Esophagus muscularis mucosa (tissue), 4 donors: ENCODE measurements around the gene IQCK.

Source experiments
- CTCF ChIP-seq, 3 experiments: fragments of 200-600 bp in 2 of 3; fragments of 450-650 bp in 1 of 3; sonication (generic) in 2 of 3; IDR thresholded peaks; one replicate each; pipeline ENCODE4 v1.5.1; 2017 to 2019; ENCODE audit warnings: antibody characterized with exemption in 3 of 3, mild to moderate bottlenecking in 2 of 3, moderate library complexity in 1 of 3
- EP300 ChIP-seq: sonication (generic); formaldehyde crosslinking; IDR thresholded peaks from one replicate; pipeline ENCODE4 v1.6.1; 2017; ENCODE audit warnings: antibody characterized with exemption
- POLR2A ChIP-seq: fragments of 450-650 bp; IDR thresholded peaks from one replicate; pipeline ENCODE4 v1.6.1; 2017; ENCODE audit warnings: antibody characterized with exemption, moderate library complexity, mild to moderate bottlenecking, low read depth
- POLR2AphosphoS5 ChIP-seq, 2 donors: sonication (generic); formaldehyde crosslinking; IDR thresholded peaks; one replicate each; pipeline ENCODE4 v1.6.1; 2017; ENCODE audit warnings: antibody characterized with exemption in 2 of 2

GRCh38 chr16:19812986-19813385, 94.9 kb downstream of the IQCK start:
- TF ChIP-seq CTCF (IDR thresholded peaks at IDR 0.05) (no peak), POLR2AphosphoS5 (IDR thresholded peaks at IDR 0.05) (no peak), EP300 (no peak), POLR2A (no peak)
